Heart left ventricle (tissue), 16 donors: ENCODE results near the gene FBXL12. TPM values are rescaled to one million over a fixed set of nuclear protein-coding genes. Genes with fewer than 3 reads are reported as not detected.
"Not testable (repeated sequence)": the region's sequence is repeated elsewhere in the genome, so short reads cannot be mapped to it uniquely, and the experiment has no call there.

Experiments
- ATAC-seq, 4 donors: fragments of 200-7000 bp; cut with Tn5 transposase; one replicate each; pipeline ENCODE4 v1.9.1; 2020 to 2022; ENCODE audit warnings: moderate library complexity in 4 of 4, mild to moderate bottlenecking in 3 of 4, moderate number of reproducible peaks in 1 of 4
- DNase-seq, 5 donors: peaks; one replicate each; pipeline ENCODE4 v3.0.0-alpha.2; 2020
- H3K27ac ChIP-seq, 12 donors: fragments of 200-600 bp; sonication (generic) in 4 of 12; one replicate each; pipeline versions ENCODE4 v1.5.0 to v1.8.0; 2016 to 2022; ENCODE audit warnings: mild to moderate bottlenecking in 2 of 12
- H3K27me3 ChIP-seq, 9 donors: fragments of 200-600 bp; sonication (generic) in 2 of 9; one replicate each; pipeline versions ENCODE4 v1.5.1 to v1.8.0; 2016 to 2022; ENCODE audit warnings: mild to moderate bottlenecking in 3 of 9
- H3K36me3 ChIP-seq, 9 donors: fragments of 200-600 bp; sonication (generic) in 2 of 9; one replicate each; pipeline versions ENCODE4 v1.5.0 to v1.8.0; 2018 to 2022; ENCODE audit warnings: mild to moderate bottlenecking in 2 of 9
- H3K4me1 ChIP-seq, 12 donors: fragments of 200-600 bp; sonication (generic) in 4 of 12; one replicate each; pipeline versions ENCODE4 v1.5.0 to v1.8.0; 2016 to 2022; ENCODE audit warnings: mild to moderate bottlenecking in 3 of 12
- H3K4me3 ChIP-seq, 12 donors: fragments of 200-600 bp; sonication (generic) in 4 of 12; one replicate each; pipeline versions ENCODE4 v1.5.0 to v1.8.0; 2017 to 2022; ENCODE audit warnings: mild to moderate bottlenecking in 9 of 12, moderate library complexity in 4 of 12
- H3K9me3 ChIP-seq, 12 donors: fragments of 200-600 bp; sonication (generic) in 4 of 12; one replicate each; pipeline versions ENCODE4 v1.5.0 to v1.8.0; 2016 to 2022; ENCODE audit warnings: mild to moderate bottlenecking in 1 of 12
- CTCF ChIP-seq, 12 donors: fragments of 200-600 bp; sonication (generic) in 4 of 12; IDR thresholded peaks; one replicate each; pipeline versions ENCODE4 v1.5.0 to v1.8.0; 2018 to 2022; ENCODE audit warnings: antibody characterized with exemption in 12 of 12, mild to moderate bottlenecking in 5 of 12
- POLR2A ChIP-seq, 2 donors: fragments of 450-650 bp; IDR thresholded peaks; one replicate each; pipeline ENCODE4 v1.6.1; 2017; ENCODE audit warnings: antibody characterized with exemption in 2 of 2, mild to moderate bottlenecking in 2 of 2, moderate library complexity in 2 of 2
- WGBS, 4 donors: extraction: QIAGEN DNeasy Blood & Tissue Kit in 2 of 4; methylation state at CpG; one replicate each; pipeline versions ENCODE4 v1.1.5 to v1.1.7; 2013 to 2018; 5-methylcytosine and 5-hydroxymethylcytosine counted together
- intact Hi-C, 10 donors: fragments of 100-400 bp; cut with DNase I; formaldehyde crosslinking; loops; one replicate each; pipeline versions ENCODE4 v1.11.1 to v1.14.2; 2022
- polyA plus RNA-seq, 2 donors: library from polyadenylated mRNA; stranded (reverse); fragments of 200-250 nt; gene quantifications; one replicate each; pipeline ENCODE4 v1.2.3, GENCODE V29; 2013
- total RNA-seq, 9 donors: library from RNA; depleted of rRNA in 2 of 9; stranded (reverse); fragments of >200 nt in 2 of 9; fragmentation: NEBNext Ultra II Directional in 3 of 9; extraction: Animal tissue kit (Norgen Biotek cat#: 25700) in 3 of 9; gene quantifications; one replicate each; pipeline versions ENCODE4 v1.1.0 to v1.2.4, GENCODE V29; 2016 to 2023
- donor health status: ischemic (EF 13 %, LVEDD 7.1; RV severe dilation, severe dysfunction).
- donor health status: healthy with polysubstance abuse.
- donor health status: DM: no; HTN: yes; CAD: no.
- donor health status: DM: no; HTN: no; CAD: no.
- donor health status: ischemic (EF 25% LVEDD 6.9; RV normal size, moderate dysfunction).
- donor health status: ischemic (EF 25% LVEDD 5.7; RV mildly dilated, moderate dysfunction).
- donor health status: healthy.
- donor health status: DM: yes; HTN: yes; CAD: no.
- donor health status: ischemic (EF 35%, LVEDD 5.7; RV mildly dilated, moderate dysfunction).
- donor health status: nonischemic (EF 11% LVEDD 7.7; RV severe dilation, severe dysfunction).
- donor health status: DM: yes; HTN: yes; CAD: no.
- donor health status: PGD.
- donor health status: ischemic (EF 29% LVEDD 5.4; RV normal size, mild dysfunction).
- donor health status: nonischemic (EF 23%, LVEDD 6.1; RV moderate dilation, normal function).

Gene FBXL12
- total and polyA plus RNA-seq, 11 donors, result 9.8 to 17.6 (median 12.2) TPM

DNA sequence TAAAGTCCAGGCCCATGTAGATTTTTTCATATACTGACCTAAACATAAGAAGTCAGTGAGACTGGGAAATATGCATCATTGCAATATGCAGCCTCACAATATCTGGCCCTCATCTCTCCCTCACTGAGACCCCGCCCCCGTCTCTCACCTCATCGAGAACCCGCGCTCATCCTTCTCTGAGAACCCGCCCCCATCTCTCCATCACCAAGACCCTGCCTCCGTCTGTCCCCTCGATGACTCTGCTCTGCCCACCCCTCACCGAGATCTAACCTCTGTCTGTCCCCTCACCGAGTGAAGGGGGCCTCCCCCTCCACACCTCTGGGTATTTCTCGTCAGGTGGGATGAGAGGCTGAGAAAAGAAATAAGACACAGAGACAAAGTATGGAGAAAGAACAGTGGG, 29.8 kb downstream of the FBXL12 start:
- peak overlapping the region in 1 of 12 donors; percentile 86 for H3K27ac ChIP-seq
- H3K36me3 ChIP-seq, result no peaks in the 10 kb centered on the region
- H3K4me3 ChIP-seq, result no peak overlapping the region
- DNase-seq (peak in 1 of 5 donors; percentile 19), ATAC-seq (no peak)
- no peaks in the 10 kb centered on the region for H3K9me3 ChIP-seq
- 61 to 66% (median 64%) methylated on average over 11 of the region's 11 CpGs for WGBS, 4 donors
- H3K27me3 ChIP-seq, result no peaks in the 10 kb centered on the region
- peaks cover 0 to 33% (median 14%) of the 10 kb centered on the region in 12 donors for H3K4me1 ChIP-seq
- no peak for TF ChIP-seq CTCF (IDR thresholded peaks at IDR 0.05)
- no peak for TF ChIP-seq POLR2A (IDR thresholded peaks at IDR 0.05)
- intact Hi-C loops, result loop anchor here in 2 of 10 donors (5.0 to 10.0 kb wide), 3 partner anchors 114 to 477 kb away; partner anchors contain the start of genes ZNF562 (in 2 of the 2) and ZNF426 (in 1 of the 2)

DNA sequence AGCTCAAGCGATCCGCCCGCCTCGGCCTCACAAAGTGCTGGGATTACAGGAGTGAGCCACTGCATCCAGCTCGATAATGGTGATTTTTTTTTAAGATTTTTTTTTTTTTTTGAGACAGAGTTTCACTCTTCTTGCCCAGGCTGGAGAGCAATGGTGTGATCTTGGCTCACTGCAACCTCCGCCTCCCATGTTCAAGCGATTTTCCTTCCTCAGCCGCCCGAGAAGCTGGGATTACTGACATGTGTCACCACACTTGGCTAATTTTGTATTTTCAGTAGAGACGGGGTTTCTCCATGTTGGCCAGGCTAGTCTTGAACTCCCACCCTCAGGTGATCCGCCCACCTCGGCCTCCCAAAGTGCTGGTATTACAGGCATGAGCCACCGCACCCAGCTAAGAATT, 30.3 kb downstream of the FBXL12 start:
- intact Hi-C loops, result loop anchor here in 2 of 10 donors (5.0 to 10.0 kb wide), 3 partner anchors 114 to 476 kb away; partner anchors contain the start of genes ZNF562 (in 2 of the 2) and ZNF426 (in 1 of the 2)
- not testable (repeated sequence) for ATAC-seq, DNase-seq, H3K27me3 ChIP-seq, H3K9me3 ChIP-seq, H3K36me3 ChIP-seq, H3K27ac ChIP-seq, H3K4me3 ChIP-seq
- 93 to 96% (median 95%) methylated on average over 13 of the region's 13 CpGs for WGBS, 4 donors
- H3K4me1 ChIP-seq, result peaks cover 0 to 34% (median 14%) of the 10 kb centered on the region in 12 donors

- H3K27ac ChIP-seq, result peak overlapping the region in 7 of 12 donors; percentile 87 to 100 (median 97)
- TF ChIP-seq POLR2A (IDR thresholded peaks at IDR 0.05) (no peak), CTCF (IDR thresholded peaks at IDR 0.05) (no peak)
- DNase-seq, result no peak
- no peaks in the 10 kb centered on the region for H3K27me3 ChIP-seq
- H3K36me3 ChIP-seq, result no peaks in the 10 kb centered on the region
- H3K9me3 ChIP-seq, result no peaks in the 10 kb centered on the region
- 92 to 95% (median 93%) methylated on average over 8 of the region's 8 CpGs for WGBS, 4 donors
- intact Hi-C loops, result loop anchor here in 2 of 10 donors (5.0 to 10.0 kb wide), 3 partner anchors 112 to 475 kb away; partner anchors contain the start of genes ZNF562 (in 2 of the 2) and ZNF426 (in 1 of the 2)
- peaks cover 0 to 34% (median 14%) of the 10 kb centered on the region in 12 donors for H3K4me1 ChIP-seq
- no peak for ATAC-seq
- peak overlapping the region in 3 of 12 donors; percentile 68 to 85 (median 84) for H3K4me3 ChIP-seq
These were observed 32.1 kb downstream of the FBXL12 start for GRCh38 chr19:9786819-9787218.

DNA sequence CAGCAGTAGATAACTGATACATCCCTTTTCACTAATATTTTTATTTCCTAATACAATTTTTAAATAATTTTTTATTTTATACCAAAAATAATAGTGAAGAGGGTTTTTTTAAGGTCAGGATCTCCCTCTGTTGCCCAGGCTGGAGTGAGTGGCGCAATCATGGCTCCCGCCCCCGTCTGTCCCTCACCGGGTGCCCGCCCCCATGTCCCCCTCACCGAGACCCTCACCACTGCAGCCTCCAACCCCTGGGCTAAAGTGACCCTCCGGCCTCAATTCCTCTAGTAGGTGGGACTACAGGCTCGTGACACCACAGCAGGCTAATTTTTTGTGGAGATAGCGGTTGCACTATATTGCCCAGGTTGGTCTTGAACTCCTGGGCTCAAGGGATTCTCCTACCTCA, 32.5 kb downstream of the FBXL12 start:
- Histone ChIP-seq H3K27ac (peak overlapping the region; percentile 52 to 100 (median 96)), H3K9me3 (no peaks in the 10 kb centered on the region), H3K4me1 (peaks cover 0 to 32% (median 13%) of the 10 kb centered on the region in 12 donors), H3K36me3 (no peaks in the 10 kb centered on the region), H3K27me3 (no peaks in the 10 kb centered on the region), H3K4me3 (peak overlapping the region in 11 of 12 donors; percentile 59 to 92 (median 68))
- WGBS, 4 donors, result 55 to 64% (median 60%) methylated on average over 9 of the region's 9 CpGs
- TF ChIP-seq POLR2A (IDR thresholded peaks at IDR 0.05), result no peak
- no peak for TF ChIP-seq CTCF (IDR thresholded peaks at IDR 0.05)
- intact Hi-C loops, result loop anchor here in 2 of 10 donors (5.0 to 10.0 kb wide), 3 partner anchors 112 to 474 kb away; partner anchors contain the start of genes ZNF562 (in 2 of the 2) and ZNF426 (in 1 of the 2)
- no peak for ATAC-seq
- no peak for DNase-seq
